ENCODE data around the gene DCDC2C.

DCDC2C gene

DNA sequence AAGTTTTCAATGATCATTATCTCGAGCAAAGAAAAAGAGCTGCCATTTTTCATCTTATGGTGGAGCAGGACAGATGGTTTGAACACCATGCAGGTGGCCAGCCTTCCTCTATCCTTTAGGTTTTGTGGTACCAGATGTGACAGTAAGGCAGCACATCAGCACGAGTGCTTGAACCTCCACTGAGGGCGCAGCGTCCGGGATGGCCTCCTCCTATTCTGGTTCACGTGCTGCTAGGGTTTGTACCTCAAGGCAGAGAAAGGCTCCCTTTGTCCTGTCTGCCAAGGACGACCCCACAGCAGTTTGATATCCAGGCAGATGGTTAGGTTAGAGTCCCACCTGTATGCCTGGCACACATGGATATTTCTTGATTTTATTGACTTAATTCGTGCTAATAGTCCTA, 50.2 kb downstream of the DCDC2C start:
- Histone ChIP-seq H4K8ac (ENCODE audit: low read length) (no peak overlapping the region), H4K91ac (ENCODE audit: low read length) (no peak overlapping the region), H2BK5ac (ENCODE audit: low read depth, low read length, poor library complexity, severe bottlenecking) (no peak overlapping the region), H3K27ac (ENCODE audit: low read length, poor library complexity, severe bottlenecking) (no peak overlapping the region), H3K79me1 (replicated peaks; ENCODE audit: low read length, poor library complexity, severe bottlenecking) (no peaks in the 10 kb centered on the region), H3K18ac (ENCODE audit: low read depth in 1 of 2, low read length in 2 of 2) (no peak overlapping the region), H3K14ac (ENCODE audit: low read length in 2 of 2) (no peak overlapping the region), H3K9me3 (ENCODE audit: control insufficient read depth, low read length) (no peaks in the 10 kb centered on the region), H2BK120ac (ENCODE audit: low read depth, low read length) (no peak overlapping the region), H3K4ac (ENCODE audit: low read depth in 1 of 2, low read length in 2 of 2) (no peak overlapping the region), H3K4me1 (ENCODE audit: control insufficient read depth, insufficient read depth, low read depth, low read length) (no peaks in the 10 kb centered on the region), H2BK15ac (ENCODE audit: low read depth, poor library complexity, severe bottlenecking) (no peak overlapping the region), H2BK12ac (ENCODE audit: low read length in 2 of 2) (no peak overlapping the region), H3K27me3 (ENCODE audit: control insufficient read depth in 1 of 2, insufficient read depth in 1 of 2, low read length in 2 of 2) (peaks cover 0 to 17% of the 10 kb centered on the region in 2 experiments), H3K9ac (ENCODE audit: low read length) (no peak overlapping the region), H2AFZ (ENCODE audit: low read depth, low read length) (no peak overlapping the region), H3K4me2 (ENCODE audit: low read length, poor library complexity, severe bottlenecking) (no peak overlapping the region), H3K36me3 (ENCODE audit: control insufficient read depth in 1 of 2, insufficient read depth in 2 of 2, low read depth in 1 of 2, low read length in 2 of 2) (no peaks in the 10 kb centered on the region), H2AK5ac (ENCODE audit: low read length, severe bottlenecking) (no peak overlapping the region), H3K4me3 (ENCODE audit: insufficient read depth in 1 of 2, low read depth in 1 of 2, low read length in 2 of 2) (no peak overlapping the region), H3K23ac (ENCODE audit: low read length in 2 of 2) (no peak overlapping the region)
- no peak for DNase-seq
- 84% methylated on average over 8 of the region's 8 CpGs for WGBS

DNA sequence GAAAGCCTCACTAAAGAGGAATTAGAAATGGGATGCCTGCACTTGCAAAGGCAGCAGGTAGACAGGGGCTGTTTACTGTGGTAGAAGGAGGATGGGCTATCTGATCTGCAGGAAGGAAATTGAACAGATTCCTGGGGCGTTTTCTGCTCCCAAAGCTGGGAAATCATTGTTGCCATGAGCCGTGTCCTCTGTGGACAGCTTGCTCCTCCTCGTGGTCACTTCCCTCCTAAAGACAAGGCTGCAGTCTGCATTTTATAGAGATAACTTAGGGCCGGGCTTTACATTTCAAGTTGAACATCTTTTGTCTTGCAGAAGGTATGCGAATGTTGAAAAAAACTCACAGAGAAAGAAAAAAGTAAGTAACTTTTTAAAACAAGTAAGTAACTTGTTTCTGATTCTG, 50.9 kb downstream of the DCDC2C start:
- Histone ChIP-seq H3K79me1 (replicated peaks; ENCODE audit: low read length, poor library complexity, severe bottlenecking) (no peaks in the 10 kb centered on the region), H2BK12ac (ENCODE audit: low read length in 2 of 2) (no peak overlapping the region), H3K27me3 (ENCODE audit: control insufficient read depth in 1 of 2, insufficient read depth in 1 of 2, low read length in 2 of 2) (peaks cover 0 to 16% of the 10 kb centered on the region in 2 experiments), H3K36me3 (ENCODE audit: control insufficient read depth in 1 of 2, insufficient read depth in 2 of 2, low read depth in 1 of 2, low read length in 2 of 2) (no peaks in the 10 kb centered on the region), H2AK5ac (ENCODE audit: low read length, severe bottlenecking) (no peak overlapping the region), H3K9ac (ENCODE audit: low read length) (no peak overlapping the region), H3K4me3 (ENCODE audit: insufficient read depth in 1 of 2, low read depth in 1 of 2, low read length in 2 of 2) (no peak overlapping the region), H3K14ac (ENCODE audit: low read length in 2 of 2) (no peak overlapping the region), H3K23ac (ENCODE audit: low read length in 2 of 2) (no peak overlapping the region), H3K9me3 (ENCODE audit: control insufficient read depth, low read length) (no peaks in the 10 kb centered on the region), H3K4me2 (ENCODE audit: low read length, poor library complexity, severe bottlenecking) (no peak overlapping the region), H4K8ac (ENCODE audit: low read length) (no peak overlapping the region), H4K91ac (ENCODE audit: low read length) (no peak overlapping the region), H2BK15ac (ENCODE audit: low read depth, poor library complexity, severe bottlenecking) (no peak overlapping the region), H3K18ac (ENCODE audit: low read depth in 1 of 2, low read length in 2 of 2) (no peak overlapping the region), H2BK120ac (ENCODE audit: low read depth, low read length) (no peak overlapping the region), H3K27ac (ENCODE audit: low read length, poor library complexity, severe bottlenecking) (no peak overlapping the region), H3K4ac (ENCODE audit: low read depth in 1 of 2, low read length in 2 of 2) (no peak overlapping the region), H3K4me1 (ENCODE audit: control insufficient read depth, insufficient read depth, low read depth, low read length) (no peaks in the 10 kb centered on the region), H2AFZ (ENCODE audit: low read depth, low read length) (no peak overlapping the region), H2BK5ac (ENCODE audit: low read depth, low read length, poor library complexity, severe bottlenecking) (no peak overlapping the region)
- DNase-seq, result no peak
- 57% methylated on average over 5 of the region's 5 CpGs for WGBS

DNA sequence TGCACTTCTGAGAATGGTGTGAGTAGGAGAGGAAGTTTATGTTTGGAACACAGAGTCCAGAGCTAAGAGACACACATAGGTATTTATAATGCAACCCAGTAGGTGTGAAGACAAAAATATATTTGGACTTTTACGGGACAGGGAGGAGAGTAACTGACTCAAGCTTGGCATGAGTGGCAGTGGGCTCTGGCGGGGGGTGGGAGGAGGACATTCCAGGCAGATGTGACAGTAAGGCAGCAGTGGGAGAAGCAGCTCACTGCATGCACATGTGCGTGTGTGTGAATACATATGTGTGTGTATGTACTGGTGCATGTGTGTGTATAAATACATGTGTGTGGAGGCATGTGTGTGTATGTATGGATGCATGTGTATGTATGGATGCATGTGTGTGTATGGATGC, 51.4 kb downstream of the DCDC2C start:
- Histone ChIP-seq H3K4me2 (ENCODE audit: low read length, poor library complexity, severe bottlenecking) (no peak overlapping the region), H3K9me3 (ENCODE audit: control insufficient read depth, low read length) (no peaks in the 10 kb centered on the region), H3K36me3 (ENCODE audit: control insufficient read depth in 1 of 2, insufficient read depth in 2 of 2, low read depth in 1 of 2, low read length in 2 of 2) (no peaks in the 10 kb centered on the region), H2AK5ac (ENCODE audit: low read length, severe bottlenecking) (no peak overlapping the region), H2BK12ac (ENCODE audit: low read length in 2 of 2) (no peak overlapping the region), H2AFZ (ENCODE audit: low read depth, low read length) (no peak overlapping the region), H4K8ac (ENCODE audit: low read length) (no peak overlapping the region), H3K14ac (ENCODE audit: low read length in 2 of 2) (no peak overlapping the region), H2BK120ac (ENCODE audit: low read depth, low read length) (no peak overlapping the region), H3K27me3 (ENCODE audit: control insufficient read depth in 1 of 2, insufficient read depth in 1 of 2, low read length in 2 of 2) (peaks cover 0 to 11% of the 10 kb centered on the region in 2 experiments), H2BK5ac (ENCODE audit: low read depth, low read length, poor library complexity, severe bottlenecking) (no peak overlapping the region), H2BK15ac (ENCODE audit: low read depth, poor library complexity, severe bottlenecking) (no peak overlapping the region), H4K91ac (ENCODE audit: low read length) (no peak overlapping the region), H3K23ac (ENCODE audit: low read length in 2 of 2) (no peak overlapping the region), H3K4me3 (ENCODE audit: insufficient read depth in 1 of 2, low read depth in 1 of 2, low read length in 2 of 2) (no peak overlapping the region), H3K9ac (ENCODE audit: low read length) (no peak overlapping the region), H3K18ac (ENCODE audit: low read depth in 1 of 2, low read length in 2 of 2) (no peak overlapping the region), H3K27ac (ENCODE audit: low read length, poor library complexity, severe bottlenecking) (no peak overlapping the region), H3K4ac (ENCODE audit: low read depth in 1 of 2, low read length in 2 of 2) (no peak overlapping the region), H3K4me1 (ENCODE audit: control insufficient read depth, insufficient read depth, low read depth, low read length) (no peaks in the 10 kb centered on the region), H3K79me1 (replicated peaks; ENCODE audit: low read length, poor library complexity, severe bottlenecking) (no peaks in the 10 kb centered on the region)
- no peak for DNase-seq
- 90% methylated on average over 3 of the region's 3 CpGs for WGBS

DNA sequence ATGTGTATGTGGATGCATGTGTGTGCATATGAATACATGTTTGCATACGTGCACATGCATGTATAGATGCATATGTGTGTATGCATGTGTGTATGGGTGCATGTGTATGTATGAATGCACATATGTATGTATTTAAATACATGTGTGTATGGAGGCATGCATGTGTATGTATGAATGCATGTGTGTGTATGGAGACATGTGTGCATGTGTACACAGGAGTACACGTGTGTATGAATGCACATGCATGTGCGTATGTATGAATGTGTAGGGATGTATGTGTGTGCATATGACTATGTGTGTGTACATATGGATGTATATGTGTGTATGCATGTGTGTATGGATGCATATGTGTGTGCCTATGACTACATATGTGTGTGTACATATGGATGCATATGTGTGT, 51.9 kb downstream of the DCDC2C start:
- Histone ChIP-seq H3K36me3 (ENCODE audit: control insufficient read depth in 1 of 2, insufficient read depth in 2 of 2, low read depth in 1 of 2, low read length in 2 of 2) (no peaks in the 10 kb centered on the region), H3K9me3 (ENCODE audit: control insufficient read depth, low read length) (no peaks in the 10 kb centered on the region), H2BK120ac (ENCODE audit: low read depth, low read length) (no peak overlapping the region), H2BK5ac (ENCODE audit: low read depth, low read length, poor library complexity, severe bottlenecking) (no peak overlapping the region), H4K8ac (ENCODE audit: low read length) (no peak overlapping the region), H3K4ac (ENCODE audit: low read depth in 1 of 2, low read length in 2 of 2) (no peak overlapping the region), H2BK15ac (ENCODE audit: low read depth, poor library complexity, severe bottlenecking) (no peak overlapping the region), H3K23ac (ENCODE audit: low read length in 2 of 2) (no peak overlapping the region), H2AFZ (ENCODE audit: low read depth, low read length) (no peak overlapping the region), H3K9ac (ENCODE audit: low read length) (no peak overlapping the region), H3K4me2 (ENCODE audit: low read length, poor library complexity, severe bottlenecking) (no peak overlapping the region), H3K18ac (ENCODE audit: low read depth in 1 of 2, low read length in 2 of 2) (no peak overlapping the region), H3K4me3 (ENCODE audit: insufficient read depth in 1 of 2, low read depth in 1 of 2, low read length in 2 of 2) (no peak overlapping the region), H2AK5ac (ENCODE audit: low read length, severe bottlenecking) (no peak overlapping the region), H4K91ac (ENCODE audit: low read length) (no peak overlapping the region), H3K27ac (ENCODE audit: low read length, poor library complexity, severe bottlenecking) (no peak overlapping the region), H3K4me1 (ENCODE audit: control insufficient read depth, insufficient read depth, low read depth, low read length) (no peaks in the 10 kb centered on the region), H3K79me1 (replicated peaks; ENCODE audit: low read length, poor library complexity, severe bottlenecking) (no peaks in the 10 kb centered on the region), H3K27me3 (ENCODE audit: control insufficient read depth in 1 of 2, insufficient read depth in 1 of 2, low read length in 2 of 2) (peaks cover 0 to 11% of the 10 kb centered on the region in 2 experiments), H3K14ac (ENCODE audit: low read length in 2 of 2) (no peak overlapping the region), H2BK12ac (ENCODE audit: low read length in 2 of 2) (no peak overlapping the region)
- 68% methylated on average over 3 of the region's 3 CpGs for WGBS
- DNase-seq, result no peak

Data from mesenchymal stem cell (in vitro differentiated cells and primary cell).